ENCODE data around the gene TPM1. TPM values are rescaled to one million over a fixed set of nuclear protein-coding genes. Genes with fewer than 3 reads are reported as not detected.

TPM1 gene
- total and polyA plus RNA-seq, 2 donors (not counting 1 experiment from before 2014, with no cell fraction given), result 5.5 to 20.3 TPM

GRCh38 chr15:63065262-63066221, 23.0 kb downstream of the TPM1 start:
- Histone ChIP-seq H3K27ac (ENCODE audit: low read length in 2 of 2) (no peak overlapping the region), H3K9ac (ENCODE audit: low read length) (no peak overlapping the region), H4K20me1 (ENCODE audit: control insufficient read depth, insufficient read depth, low read length, poor library complexity, severe bottlenecking) (no peaks in the 10 kb centered on the region), H3K9me3 (ENCODE audit: control extremely low read depth in 1 of 3, control insufficient read depth in 2 of 3, insufficient read depth in 1 of 3, low read length in 2 of 3) (no peaks in the 10 kb centered on the region), H3K4me3 (ENCODE audit: control extremely low read depth in 1 of 5, extremely low read depth in 1 of 5, insufficient read depth in 1 of 5, low read depth in 2 of 5, low read length in 4 of 5) (no peak overlapping the region), H3K4me1 (ENCODE audit: control insufficient read depth in 2 of 2, insufficient read depth in 2 of 2, low read length in 2 of 2) (no peaks in the 10 kb centered on the region), H3K4me2 (replicated peaks; ENCODE audit: low read depth, low read length, poor library complexity, severe bottlenecking) (no peak overlapping the region), H3K36me3 (replicated peaks in 1 of 2; ENCODE audit: control extremely low read depth in 1 of 2, control insufficient read depth in 1 of 2, extremely low read depth in 1 of 2, insufficient read depth in 2 of 2, low read length in 1 of 2) (peaks cover 0 to 16% of the 10 kb centered on the region in 2 experiments), H2AFZ (ENCODE audit: insufficient read depth, low read depth, low read length, poor library complexity, severe bottlenecking) (no peak overlapping the region), H3K79me2 (ENCODE audit: control insufficient read depth, insufficient read depth, low read length) (no peaks in the 10 kb centered on the region), H3K27me3 (replicated peaks in 1 of 4; ENCODE audit: control extremely low read depth in 1 of 4, control insufficient read depth in 3 of 4, insufficient read depth in 4 of 4, low read length in 3 of 4) (no peaks in the 10 kb centered on the region)
- ATAC-seq (ENCODE audit: low read depth), result no peak
- H3K27me3 Mint-ChIP-seq, result no peaks in the 10 kb centered on the region
- no peak overlapping the region for H3K27ac Mint-ChIP-seq
- no peak overlapping the region for H3K4me3 Mint-ChIP-seq
- no peak for TF ChIP-seq CTCF (IDR thresholded peaks at IDR 0.05)
- no peak for TF ChIP-seq EZH2 (IDR thresholded peaks at IDR 0.05; ENCODE audit: borderline replicate concordance, insufficient read depth, low read depth, low read length, poor library complexity, severe bottlenecking)
- CTCF ChIA-PET, result interaction anchor here (0.7 kb wide), 1 partner anchor 19 kb away, joined by 3 read pairs; no protein-coding TSS in a partner anchor
- intact Hi-C loops (cut with micrococcal nuclease), result no loop called here
- H3K4me1 Mint-ChIP-seq, result no peaks in the 10 kb centered on the region
- DNase-seq, result no peak
- no peaks in the 10 kb centered on the region for H3K9me3 Mint-ChIP-seq (ENCODE audit: insufficient read depth)
- WGBS (ENCODE audit: insufficient coverage), result 98% methylated on average over 7 of the region's 8 CpGs
- POLR2A ChIA-PET, result no interaction called here

GRCh38 chr15:63066272-63066671, 23.7 kb downstream of the TPM1 start:
- Mint-ChIP-seq H3K27me3 (no peaks in the 10 kb centered on the region), H3K4me3 (no peak overlapping the region)

More at GRCh38 chr15:63066272-63066671, 23.7 kb downstream of the TPM1 start:
- no peak overlapping the region for H3K4me3 ChIP-seq (ENCODE audit: control extremely low read depth in 1 of 5, extremely low read depth in 1 of 5, insufficient read depth in 1 of 5, low read depth in 2 of 5, low read length in 4 of 5)
- no peak for DNase-seq
- H3K9ac ChIP-seq (ENCODE audit: low read length), result no peak overlapping the region
- H3K79me2 ChIP-seq (ENCODE audit: control insufficient read depth, insufficient read depth, low read length), result no peaks in the 10 kb centered on the region
- intact Hi-C loops (cut with micrococcal nuclease), result no loop called here
- no peak overlapping the region for H3K27ac Mint-ChIP-seq
- no peak overlapping the region for H3K4me2 ChIP-seq (replicated peaks; ENCODE audit: low read depth, low read length, poor library complexity, severe bottlenecking)
- no peaks in the 10 kb centered on the region for H4K20me1 ChIP-seq (ENCODE audit: control insufficient read depth, insufficient read depth, low read length, poor library complexity, severe bottlenecking)
- H3K27me3 ChIP-seq (replicated peaks in 1 of 4; ENCODE audit: control extremely low read depth in 1 of 4, control insufficient read depth in 3 of 4, insufficient read depth in 4 of 4, low read length in 3 of 4), result no peaks in the 10 kb centered on the region
- no peaks in the 10 kb centered on the region for H3K9me3 Mint-ChIP-seq (ENCODE audit: insufficient read depth)
- TF ChIP-seq CTCF (IDR thresholded peaks at IDR 0.05), result no peak
- WGBS (ENCODE audit: insufficient coverage), result 100% methylated on average over 2 of the region's 3 CpGs
- no peak overlapping the region for H3K27ac ChIP-seq (ENCODE audit: low read length in 2 of 2)
- no peaks in the 10 kb centered on the region for H3K4me1 ChIP-seq (ENCODE audit: control insufficient read depth in 2 of 2, insufficient read depth in 2 of 2, low read length in 2 of 2)
- CTCF ChIA-PET, result interaction anchor here (0.7 kb wide), 2 partner anchors 13 to 20 kb away, joined by 3 read pairs; no protein-coding TSS in a partner anchor
- no peaks in the 10 kb centered on the region for H3K9me3 ChIP-seq (ENCODE audit: control extremely low read depth in 1 of 3, control insufficient read depth in 2 of 3, insufficient read depth in 1 of 3, low read length in 2 of 3)
- H3K36me3 ChIP-seq (replicated peaks in 1 of 2; ENCODE audit: control extremely low read depth in 1 of 2, control insufficient read depth in 1 of 2, extremely low read depth in 1 of 2, insufficient read depth in 2 of 2, low read length in 1 of 2), result peaks cover 0 to 16% of the 10 kb centered on the region in 2 experiments
- no peaks in the 10 kb centered on the region for H3K4me1 Mint-ChIP-seq
- ATAC-seq (ENCODE audit: low read depth), result no peak
- POLR2A ChIA-PET, result no interaction called here
- no peak overlapping the region for H2AFZ ChIP-seq (ENCODE audit: insufficient read depth, low read depth, low read length, poor library complexity, severe bottlenecking)

All from B cell (primary cell).